Measurements from ENCODE around the gene MICAL2. TPM values are rescaled to one million over a fixed set of nuclear protein-coding genes. Genes with fewer than 3 reads are reported as not detected.
A peak's percentile ranks its signal among the peaks of the same experiment; 100 is the strongest.

Gene MICAL2
- total RNA-seq, 2 donors from 2014 or later: 19.9 to 39.6 TPM

DNA sequence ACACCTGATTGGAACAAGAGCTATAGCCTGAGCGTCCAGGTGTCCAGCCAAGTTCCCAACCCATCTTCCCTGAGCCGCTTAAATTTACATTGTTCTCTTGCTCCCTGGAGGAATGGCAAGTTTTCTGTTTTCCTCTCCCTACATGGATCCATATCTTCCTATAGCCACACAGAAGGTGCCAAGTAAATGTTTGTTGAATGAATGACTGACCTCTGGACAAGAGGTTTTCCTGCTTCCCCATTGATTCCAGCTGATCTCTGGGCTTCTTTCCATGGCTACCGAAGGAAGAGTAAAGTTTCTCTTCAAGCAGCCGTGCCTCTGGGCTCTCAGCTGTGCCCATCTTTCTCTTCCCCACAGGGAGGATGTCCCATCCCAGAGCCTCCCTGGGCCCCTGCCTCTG, 107.5 kb downstream of the MICAL2 start:
- Mint-ChIP-seq H3K27ac (peak overlapping the region in 1 of 2 donors; percentile 44), H3K27me3 (peaks cover 6% of the 10 kb centered on the region in 2 donors), H3K9me3 (no peaks in the 10 kb centered on the region), H3K4me1 (ENCODE audit: low read depth in 2 of 2) (peaks cover 42 to 60% of the 10 kb centered on the region in 2 donors), H3K4me3 (peak overlapping the region; percentile 23), H3K36me3 (peaks cover 10% of the 10 kb centered on the region)
- ATAC-seq: no peak
- DNase-seq (ENCODE audit: low spot score): no peak

DNA sequence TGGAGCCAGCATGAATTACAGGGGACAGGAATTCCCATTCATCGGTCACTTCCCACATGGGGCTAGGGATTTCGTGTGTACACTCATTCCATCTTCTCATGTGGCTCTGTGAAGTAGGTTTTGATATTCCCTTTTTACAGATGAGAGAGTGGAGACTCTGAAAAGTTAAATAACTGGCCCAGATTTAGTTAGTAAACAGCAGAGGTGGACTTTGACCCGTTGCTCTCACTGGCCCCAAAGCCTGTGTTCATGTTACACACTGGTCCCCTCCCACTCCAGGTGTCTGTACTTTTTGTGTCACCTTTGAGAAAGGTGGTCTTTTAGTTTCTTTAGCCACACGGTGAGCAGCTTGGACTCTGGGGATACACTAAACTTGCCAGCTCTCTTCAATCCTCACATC, 108.5 kb downstream of the MICAL2 start:
- peaks cover 10% of the 10 kb centered on the region for H3K36me3 Mint-ChIP-seq
- H3K9me3 Mint-ChIP-seq: no peaks in the 10 kb centered on the region
- DNase-seq (ENCODE audit: low spot score) (no peak), ATAC-seq (no peak)
- peaks cover 52 to 66% of the 10 kb centered on the region in 2 donors for H3K4me1 Mint-ChIP-seq (ENCODE audit: low read depth in 2 of 2)
- H3K27me3 Mint-ChIP-seq: peaks cover 6% of the 10 kb centered on the region in 2 donors
- H3K4me3 Mint-ChIP-seq: no peak overlapping the region
- H3K27ac Mint-ChIP-seq: no peak overlapping the region

DNA sequence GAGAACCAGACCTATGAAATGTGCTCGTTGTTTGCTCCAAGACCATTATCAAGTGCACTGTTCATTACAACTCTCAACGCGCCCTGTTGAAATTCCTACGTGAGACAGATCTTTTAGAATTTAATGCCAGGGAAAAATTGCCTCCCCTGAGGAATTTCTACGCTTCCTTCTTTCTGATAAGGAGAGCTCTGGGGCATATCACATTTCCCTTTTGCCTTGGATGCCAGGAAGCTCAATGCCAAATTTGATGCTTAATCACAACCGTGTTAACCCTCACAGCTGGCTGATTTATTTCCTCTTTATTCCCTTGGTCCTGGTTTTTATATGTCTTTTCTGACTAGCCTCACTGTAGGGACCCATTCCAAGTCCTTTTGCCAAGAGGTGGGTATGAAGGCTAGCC, 109.4 kb downstream of the MICAL2 start:
- Mint-ChIP-seq H3K4me1 (ENCODE audit: low read depth in 2 of 2) (peaks cover 57 to 70% of the 10 kb centered on the region in 2 donors), H3K27ac (no peak overlapping the region), H3K27me3 (peaks cover 6% of the 10 kb centered on the region in 2 donors), H3K9me3 (no peaks in the 10 kb centered on the region), H3K4me3 (no peak overlapping the region), H3K36me3 (peaks cover 10% of the 10 kb centered on the region)
- ATAC-seq (no peak), DNase-seq (ENCODE audit: low spot score) (no peak)

DNA sequence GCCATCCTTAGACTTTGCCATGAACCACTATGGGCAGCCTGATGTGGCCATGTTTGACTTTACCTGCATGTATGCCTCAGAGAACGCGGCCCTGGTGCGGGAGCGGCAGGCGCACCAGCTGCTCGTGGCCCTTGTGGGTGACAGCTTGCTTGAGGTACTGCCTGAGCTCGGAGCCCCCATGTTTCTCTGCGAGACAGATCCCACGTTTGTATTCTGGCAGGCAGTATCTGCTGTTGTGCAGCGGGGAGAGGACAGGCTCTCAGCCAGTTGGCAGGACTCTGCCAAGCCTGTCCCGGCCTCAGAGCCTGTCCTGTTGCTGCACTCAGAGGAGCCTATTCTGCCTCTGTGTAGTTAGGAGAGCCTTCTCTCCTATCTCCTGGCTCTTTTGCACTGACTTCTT, 109.9 kb downstream of the MICAL2 start:
- DNase-seq (ENCODE audit: low spot score) (no peak), ATAC-seq (no peak)
- Mint-ChIP-seq H3K27me3 (peaks cover 6% of the 10 kb centered on the region in 2 donors), H3K27ac (no peak overlapping the region), H3K4me1 (ENCODE audit: low read depth in 2 of 2) (peaks cover 57 to 70% of the 10 kb centered on the region in 2 donors), H3K9me3 (no peaks in the 10 kb centered on the region), H3K4me3 (no peak overlapping the region), H3K36me3 (peaks cover 10% of the 10 kb centered on the region)

GRCh38 chr11:12221051-12221535, 110.7 kb downstream of the MICAL2 start:
- H3K36me3 Mint-ChIP-seq: peaks cover 10% of the 10 kb centered on the region
- peaks cover 6% of the 10 kb centered on the region in 2 donors for H3K27me3 Mint-ChIP-seq
- peak overlapping the region; percentile 34 to 69 for H3K27ac Mint-ChIP-seq
- ATAC-seq (no peak), DNase-seq (ENCODE audit: low spot score) (no peak)
- H3K9me3 Mint-ChIP-seq: no peaks in the 10 kb centered on the region
- no peak overlapping the region for H3K4me3 Mint-ChIP-seq
- H3K4me1 Mint-ChIP-seq (ENCODE audit: low read depth in 2 of 2): peaks cover 52 to 65% of the 10 kb centered on the region in 2 donors

DNA sequence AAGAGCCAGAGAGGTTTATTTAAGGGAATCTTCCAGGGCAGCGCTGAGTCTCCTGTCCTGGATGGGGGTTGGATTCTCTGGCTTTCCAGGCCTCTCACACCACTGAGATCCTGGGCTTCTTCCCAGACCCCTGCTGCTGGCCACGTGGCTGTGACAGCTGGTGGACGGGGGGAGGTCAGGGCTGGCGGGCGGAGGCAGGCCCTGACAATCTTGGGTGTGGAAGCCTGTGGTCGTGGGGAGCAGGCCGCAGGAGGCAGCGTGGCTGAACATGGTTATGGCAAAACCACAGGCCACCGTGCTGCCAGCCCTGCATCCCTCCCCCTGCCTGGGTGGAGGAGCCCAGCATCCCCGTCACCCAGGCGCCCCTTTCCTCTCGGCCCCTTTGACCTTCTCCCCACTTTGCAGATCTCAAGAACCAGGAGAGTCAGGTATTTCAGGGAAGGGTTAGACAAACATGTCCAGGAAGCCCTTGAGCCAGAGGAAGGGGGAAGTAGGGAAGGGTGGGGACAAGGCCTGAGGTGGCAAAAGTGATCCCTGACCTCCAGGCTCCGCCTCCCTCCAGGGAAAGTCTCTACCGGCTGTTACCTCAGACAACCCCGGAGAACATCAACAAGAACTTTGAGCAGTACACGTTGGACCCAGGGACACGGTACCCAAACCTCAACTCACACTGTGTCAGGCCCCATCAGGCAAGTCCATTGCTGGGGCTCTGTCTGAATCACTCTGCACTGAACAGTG, 111.8 kb downstream of the MICAL2 start:
- Mint-ChIP-seq H3K4me3 (peak overlapping the region; percentile 27), H3K27ac (peak overlapping the region in 1 of 2 donors; percentile 94), H3K27me3 (peaks cover 6% of the 10 kb centered on the region in 2 donors), H3K4me1 (ENCODE audit: low read depth in 2 of 2) (peaks cover 53 to 62% of the 10 kb centered on the region in 2 donors), H3K9me3 (no peaks in the 10 kb centered on the region), H3K36me3 (peaks cover 10% of the 10 kb centered on the region)
- DNase-seq (ENCODE audit: low spot score): no peak
- ATAC-seq: no peak

DNA sequence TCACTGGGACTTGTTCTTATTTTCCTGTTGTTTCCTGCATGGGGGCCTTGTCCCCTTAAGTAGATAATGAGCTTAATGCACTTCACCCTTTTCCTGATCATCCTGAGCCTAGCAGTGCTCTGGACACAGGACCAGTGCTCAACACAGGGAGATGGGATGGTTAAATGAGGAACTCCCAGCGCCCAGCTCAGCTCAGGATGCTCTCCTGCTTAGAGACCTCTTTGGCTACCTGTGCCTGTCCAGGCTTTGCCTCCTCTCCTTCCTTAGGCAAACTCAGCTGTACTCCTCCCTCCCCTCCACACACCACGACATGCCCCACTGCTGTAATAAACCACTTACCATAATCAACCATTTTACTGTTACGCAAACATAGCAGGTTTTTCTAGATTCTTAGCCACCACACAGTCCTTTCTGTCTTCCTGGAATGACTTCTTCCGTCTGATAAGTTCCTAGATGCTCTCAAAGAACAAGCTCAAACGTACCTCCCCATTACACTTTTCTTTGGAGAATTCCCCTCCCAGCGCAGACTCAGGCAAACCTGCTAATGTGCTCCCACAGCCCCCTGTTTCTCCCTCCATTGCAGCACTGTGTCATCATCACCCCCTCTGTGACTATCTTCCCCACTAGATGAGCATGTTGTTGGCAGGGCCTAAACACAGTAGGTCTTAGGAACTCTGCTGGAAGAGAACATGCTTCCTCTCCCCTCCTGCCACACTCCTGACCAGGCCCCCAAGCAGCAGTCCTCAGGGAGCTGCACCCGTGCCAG, 113.6 kb downstream of the MICAL2 start:
- H3K4me3 Mint-ChIP-seq: peak overlapping the region; percentile 83
- H3K4me1 Mint-ChIP-seq (ENCODE audit: low read depth in 2 of 2): peaks cover 45 to 58% of the 10 kb centered on the region in 2 donors
- H3K36me3 Mint-ChIP-seq: peaks cover 4% of the 10 kb centered on the region
- peaks cover 0 to 2% of the 10 kb centered on the region in 2 donors for H3K27me3 Mint-ChIP-seq
- peak; percentile 72 to 73 for ATAC-seq
- DNase-seq (ENCODE audit: low spot score): no peak
- no peaks in the 10 kb centered on the region for H3K9me3 Mint-ChIP-seq
- H3K27ac Mint-ChIP-seq: peak overlapping the region; percentile 89 to 94

DNA sequence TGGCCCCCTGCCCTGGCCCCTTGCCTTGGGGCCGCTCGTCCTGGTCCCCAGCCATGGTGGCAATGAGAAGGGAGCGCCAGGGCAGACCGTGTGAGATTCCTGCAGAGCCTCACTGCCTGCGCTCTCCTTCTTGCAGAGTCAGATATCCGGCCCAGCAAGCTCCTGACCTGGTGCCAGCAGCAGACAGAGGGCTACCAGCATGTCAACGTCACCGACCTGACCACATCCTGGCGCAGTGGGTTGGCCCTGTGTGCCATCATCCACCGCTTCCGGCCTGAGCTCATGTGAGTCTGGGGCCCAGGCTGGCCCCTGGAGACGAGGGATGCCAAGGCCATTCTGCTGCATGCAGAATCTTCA, 114.1 kb downstream of the MICAL2 start:
- ATAC-seq: peak; percentile 96 to 97
- DNase-seq (ENCODE audit: low spot score): peak; percentile 94
- Mint-ChIP-seq H3K4me1 (ENCODE audit: low read depth in 2 of 2) (peaks cover 45 to 58% of the 10 kb centered on the region in 2 donors), H3K9me3 (no peaks in the 10 kb centered on the region), H3K27me3 (peaks cover 0 to 2% of the 10 kb centered on the region in 2 donors), H3K4me3 (peak overlapping the region; percentile 83), H3K27ac (peak overlapping the region; percentile 89 to 94), H3K36me3 (peaks cover 4% of the 10 kb centered on the region)

- DNase-seq (ENCODE audit: low spot score): no peak
- Mint-ChIP-seq H3K9me3 (no peaks in the 10 kb centered on the region), H3K27me3 (peaks cover 0 to 2% of the 10 kb centered on the region in 2 donors), H3K27ac (peak overlapping the region; percentile 89 to 94), H3K4me1 (ENCODE audit: low read depth in 2 of 2) (peaks cover 51 to 64% of the 10 kb centered on the region in 2 donors), H3K36me3 (peaks cover 4% of the 10 kb centered on the region), H3K4me3 (peak overlapping the region; percentile 83)
- ATAC-seq: no peak
Measured at GRCh38 chr11:12225046-12225739, 114.8 kb downstream of the MICAL2 start.

DNA sequence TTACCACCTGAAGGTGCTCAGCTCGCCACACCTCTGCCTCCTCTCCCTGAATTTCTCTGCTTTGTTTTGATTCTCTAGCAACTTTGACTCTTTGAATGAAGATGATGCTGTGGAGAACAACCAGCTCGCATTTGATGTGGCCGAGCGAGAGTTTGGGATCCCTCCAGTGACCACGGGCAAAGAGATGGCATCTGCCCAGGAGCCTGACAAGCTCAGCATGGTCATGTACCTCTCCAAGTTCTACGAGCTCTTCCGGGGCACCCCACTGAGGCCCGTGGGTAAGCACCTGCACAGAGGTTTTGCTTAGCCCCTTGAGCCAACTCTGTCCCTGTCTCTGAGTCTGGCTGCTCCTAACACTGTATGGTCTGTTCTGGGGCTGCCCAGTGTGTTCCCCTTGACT, 115.7 kb downstream of the MICAL2 start:
- H3K27me3 Mint-ChIP-seq: peaks cover 0 to 2% of the 10 kb centered on the region in 2 donors
- no peaks in the 10 kb centered on the region for H3K9me3 Mint-ChIP-seq
- H3K4me3 Mint-ChIP-seq: no peak overlapping the region
- peaks cover 4% of the 10 kb centered on the region for H3K36me3 Mint-ChIP-seq
- peak overlapping the region; percentile 68 to 94 for H3K27ac Mint-ChIP-seq
- DNase-seq (ENCODE audit: low spot score) (no peak), ATAC-seq (no peak)
- H3K4me1 Mint-ChIP-seq (ENCODE audit: low read depth in 2 of 2): peaks cover 50 to 66% of the 10 kb centered on the region in 2 donors

- ATAC-seq (peak in 1 of 2 donors; percentile 57), DNase-seq (ENCODE audit: low spot score) (no peak)
- no peaks in the 10 kb centered on the region for H3K36me3 Mint-ChIP-seq
- H3K4me1 Mint-ChIP-seq (ENCODE audit: low read depth in 2 of 2): peaks cover 32 to 35% of the 10 kb centered on the region in 2 donors
- no peaks in the 10 kb centered on the region for H3K9me3 Mint-ChIP-seq
- H3K4me3 Mint-ChIP-seq: no peak overlapping the region
- no peaks in the 10 kb centered on the region for H3K27me3 Mint-ChIP-seq
- peak overlapping the region; percentile 19 to 20 for H3K27ac Mint-ChIP-seq
Measured at GRCh38 chr11:12229450-12230229, 119.2 kb downstream of the MICAL2 start.

DNA sequence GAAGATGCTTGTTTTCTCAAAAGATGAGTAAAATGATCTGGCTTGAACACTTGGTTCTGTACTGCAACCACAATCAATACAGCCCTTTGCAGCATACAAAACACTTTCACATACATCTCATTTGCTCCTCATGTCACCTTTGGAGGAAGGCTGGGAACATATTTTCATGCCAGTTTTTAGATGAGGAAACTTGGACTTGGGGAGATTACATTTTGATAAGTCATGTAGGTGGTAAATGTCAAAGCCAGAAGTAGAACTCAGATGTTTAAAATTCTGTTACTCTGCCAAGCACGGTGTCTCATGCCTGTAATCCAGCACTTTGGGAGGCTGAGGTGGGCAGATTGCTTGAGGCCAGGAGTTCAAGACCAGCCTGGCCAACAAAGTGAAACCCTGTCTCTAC, 121.8 kb downstream of the MICAL2 start:
- no peaks in the 10 kb centered on the region for H3K9me3 Mint-ChIP-seq
- no peak for ATAC-seq
- H3K36me3 Mint-ChIP-seq: no peaks in the 10 kb centered on the region
- no peak overlapping the region for H3K27ac Mint-ChIP-seq
- H3K4me3 Mint-ChIP-seq: no peak overlapping the region
- H3K4me1 Mint-ChIP-seq (ENCODE audit: low read depth in 2 of 2): peaks cover 41% of the 10 kb centered on the region in 2 donors
- DNase-seq (ENCODE audit: low spot score): no peak
- no peaks in the 10 kb centered on the region for H3K27me3 Mint-ChIP-seq

Data from natural killer cell treated with Interleukin-12 subunit alpha and Interleukin-12 subunit beta and Interleukin-15 and Interleukin-18, amount 100 ng/mL, for 72 hours (primary cell).